ENCODE measurements around the gene ZNF772. TPM values are rescaled to one million over a fixed set of nuclear protein-coding genes. Genes with fewer than 3 reads are reported as not detected.
"Not testable (repeated sequence)": the region's sequence is repeated elsewhere in the genome, so short reads cannot be mapped to it uniquely, and the experiment has no call there.

ZNF772 gene
- 10 to 100 TPM in 2 of 4 donors, 1 to 10 TPM in 2; 5.8 to 15.5 (median 11.7) TPM for total RNA-seq

DNA sequence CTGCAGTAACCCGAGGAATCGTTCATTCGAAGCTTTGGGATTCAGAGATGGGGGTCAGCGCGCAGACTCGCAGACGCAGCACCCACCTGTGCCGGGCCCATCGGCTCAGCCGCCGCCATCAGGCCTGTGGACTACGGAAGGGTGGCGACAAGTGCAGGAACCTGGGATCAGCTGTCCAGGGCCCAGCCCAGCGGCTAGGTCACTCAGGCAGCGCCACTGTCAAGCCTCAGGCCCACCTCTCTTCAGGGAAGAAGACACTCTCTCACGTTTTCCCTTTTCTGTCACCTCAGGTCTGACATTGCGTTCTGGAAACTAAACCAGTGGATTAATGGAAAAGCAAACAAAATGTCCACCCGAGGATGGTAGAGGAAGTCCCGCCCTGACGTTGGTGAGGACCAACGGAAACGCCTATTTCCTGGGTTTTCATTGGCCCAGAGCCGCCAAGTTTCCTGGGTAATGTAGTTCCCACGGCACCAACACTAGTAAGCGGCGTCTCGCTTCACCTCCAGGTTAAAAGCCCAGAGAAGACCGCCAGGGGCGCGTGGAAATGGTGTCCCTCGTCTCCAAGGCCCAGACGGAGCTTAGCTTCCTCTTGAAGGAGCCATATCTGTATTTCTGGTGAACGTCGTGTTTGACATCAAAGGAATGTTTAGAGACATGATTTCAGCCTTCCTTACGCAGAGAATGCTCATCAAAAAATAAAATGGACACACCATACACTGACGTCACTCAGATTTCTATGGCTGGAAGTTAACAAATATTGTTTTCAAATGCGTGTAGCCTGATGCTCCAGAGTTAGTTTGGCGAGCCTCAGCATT lies at the start of gene ZNF772:
TSS of gene ZNF772 (minus strand) at position 376 of the 818 bp plus-strand sequence. CDS start at position 119, 257 bp downstream.
- WGBS, 2 donors (ENCODE audit: low coverage in 1 of 2), result 9 to 19% methylated on average over 7 to 18 of the region's 38 CpGs
- H3K27me3 ChIP-seq, result no peaks in the 10 kb centered on the region
- peaks cover 0 to 56% (median 3%) of the 10 kb centered on the region in 3 donors for H3K9me3 ChIP-seq
- peak within 1 kb of the TSS; percentile 40 to 73 for H3K4me3 ChIP-seq
- peaks cover 0 to 12% (median 0%) of the 10 kb centered on the region in 3 donors for H3K4me1 ChIP-seq
- peak; percentile 98 for ATAC-seq
- peak within 1 kb of the TSS; percentile 11 to 87 (median 86) for H3K27ac ChIP-seq
- H3K36me3 ChIP-seq, result peaks cover 0 to 41% of the 10 kb centered on the region in 2 donors
- TF ChIP-seq POLR2AphosphoS5 (IDR thresholded peaks at IDR 0.05), result peak; percentile 11
- TF ChIP-seq, protein P1, sequence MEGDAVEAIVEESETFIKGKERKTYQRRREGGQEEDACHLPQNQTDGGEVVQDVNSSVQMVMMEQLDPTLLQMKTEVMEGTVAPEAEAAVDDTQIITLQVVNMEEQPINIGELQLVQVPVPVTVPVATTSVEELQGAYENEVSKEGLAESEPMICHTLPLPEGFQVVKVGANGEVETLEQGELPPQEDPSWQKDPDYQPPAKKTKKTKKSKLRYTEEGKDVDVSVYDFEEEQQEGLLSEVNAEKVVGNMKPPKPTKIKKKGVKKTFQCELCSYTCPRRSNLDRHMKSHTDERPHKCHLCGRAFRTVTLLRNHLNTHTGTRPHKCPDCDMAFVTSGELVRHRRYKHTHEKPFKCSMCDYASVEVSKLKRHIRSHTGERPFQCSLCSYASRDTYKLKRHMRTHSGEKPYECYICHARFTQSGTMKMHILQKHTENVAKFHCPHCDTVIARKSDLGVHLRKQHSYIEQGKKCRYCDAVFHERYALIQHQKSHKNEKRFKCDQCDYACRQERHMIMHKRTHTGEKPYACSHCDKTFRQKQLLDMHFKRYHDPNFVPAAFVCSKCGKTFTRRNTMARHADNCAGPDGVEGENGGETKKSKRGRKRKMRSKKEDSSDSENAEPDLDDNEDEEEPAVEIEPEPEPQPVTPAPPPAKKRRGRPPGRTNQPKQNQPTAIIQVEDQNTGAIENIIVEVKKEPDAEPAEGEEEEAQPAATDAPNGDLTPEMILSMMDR (IDR thresholded peaks at IDR 0.05), result peak in 3 of 4 experiments; percentile 42 to 87 (median 55)
- TF ChIP-seq EP300 (IDR thresholded peaks at IDR 0.05), result no peak
- TF ChIP-seq POLR2A (IDR thresholded peaks at IDR 0.05), result no peak

DNA sequence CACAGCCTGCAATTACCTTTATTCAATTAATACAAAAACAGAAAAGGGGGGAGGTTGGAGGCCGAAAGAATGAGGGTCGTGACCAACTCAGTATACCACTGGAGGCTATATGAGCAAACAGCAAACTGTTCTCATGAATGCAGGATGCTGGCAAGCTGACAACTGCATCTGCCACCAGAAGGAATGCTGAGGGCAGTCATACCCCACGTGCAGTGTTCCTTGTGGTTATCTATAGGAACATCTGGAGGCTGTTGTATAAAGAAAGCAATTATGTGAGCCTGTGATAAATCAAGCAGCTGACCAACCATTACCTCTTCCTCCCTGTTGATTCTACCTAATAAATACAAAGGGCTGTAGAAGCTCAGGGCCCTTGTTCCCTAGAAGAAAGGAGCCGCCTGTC lies 40.7 kb upstream of the ZNF772 start:
- not testable (repeated sequence) for H3K27ac ChIP-seq, H3K4me3 ChIP-seq, H3K27me3 ChIP-seq, H3K4me1 ChIP-seq, ATAC-seq
- Histone ChIP-seq H3K9me3 (peaks cover 0 to 36% (median 2%) of the 10 kb centered on the region in 3 donors), H3K36me3 (peaks cover 0 to 58% of the 10 kb centered on the region in 2 donors)
- WGBS, 2 donors (ENCODE audit: low coverage in 1 of 2), result 76 to 96% methylated on average over 3 to 4 of the region's 4 CpGs

DNA sequence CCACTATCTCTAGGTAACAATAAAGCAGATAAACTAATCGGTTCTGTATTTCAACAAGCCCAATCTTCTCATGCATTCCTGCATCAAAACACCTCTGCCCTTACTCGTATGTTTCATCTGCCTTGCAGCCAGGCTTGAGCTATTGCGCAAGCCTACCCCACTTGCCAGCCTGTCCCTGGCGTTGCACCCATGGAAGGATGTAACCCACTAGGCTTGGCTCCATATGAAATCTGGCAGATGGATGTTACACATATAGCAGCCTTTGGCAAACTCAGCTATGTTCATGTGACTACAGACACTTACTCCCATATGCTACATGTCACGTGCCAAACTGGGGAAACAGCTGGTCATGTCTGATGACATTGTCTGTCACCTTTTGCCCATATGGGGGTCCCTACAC lies 37.9 kb upstream of the ZNF772 start:
- 77 to 79% methylated on average over 4 to 5 of the region's 5 CpGs for WGBS, 2 donors (ENCODE audit: low coverage in 1 of 2)
- TF ChIP-seq, protein P1 (IDR thresholded peaks at IDR 0.05), result no peak
- TF ChIP-seq EP300 (IDR thresholded peaks at IDR 0.05) (no peak), POLR2AphosphoS5 (IDR thresholded peaks at IDR 0.05) (no peak), POLR2A (IDR thresholded peaks at IDR 0.05) (no peak)
- ATAC-seq, result no peak
- H3K9me3 ChIP-seq, result peaks cover 0 to 62% (median 3%) of the 10 kb centered on the region in 3 donors
- no peak overlapping the region for H3K27ac ChIP-seq
- H3K4me1 ChIP-seq, result no peaks in the 10 kb centered on the region
- H3K4me3 ChIP-seq, result no peak overlapping the region
- H3K36me3 ChIP-seq, result peaks cover 0 to 66% of the 10 kb centered on the region in 2 donors
- no peaks in the 10 kb centered on the region for H3K27me3 ChIP-seq

DNA sequence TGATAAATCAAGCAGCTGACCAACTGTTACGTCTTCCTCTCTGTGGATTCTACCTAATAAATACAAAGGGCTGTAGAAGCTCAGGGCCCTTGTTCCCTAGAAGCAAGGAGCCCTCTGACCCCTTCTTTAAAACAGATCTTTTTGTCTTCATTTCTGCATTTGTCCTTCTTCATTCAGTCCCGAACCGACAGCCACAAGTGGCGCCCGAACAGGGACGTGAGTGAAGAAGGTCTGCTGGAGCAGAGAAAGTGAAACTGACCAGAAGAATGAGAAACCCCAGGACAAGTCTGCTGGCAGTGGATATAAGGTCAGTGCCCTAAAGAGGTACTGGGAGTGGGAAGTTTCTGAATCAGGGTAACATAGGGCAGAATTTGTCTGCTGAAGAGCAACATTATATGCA lies 35.5 kb upstream of the ZNF772 start:
- H3K27me3 ChIP-seq, result no peaks in the 10 kb centered on the region
- peaks cover 0 to 81% of the 10 kb centered on the region in 2 donors for H3K36me3 ChIP-seq
- peaks cover 0 to 81% (median 3%) of the 10 kb centered on the region in 3 donors for H3K9me3 ChIP-seq
- TF ChIP-seq EP300 (IDR thresholded peaks at IDR 0.05) (no peak), POLR2AphosphoS5 (IDR thresholded peaks at IDR 0.05) (no peak), POLR2A (IDR thresholded peaks at IDR 0.05) (no peak)
- TF ChIP-seq, protein P1 (IDR thresholded peaks at IDR 0.05), result no peak
- WGBS, 2 donors (ENCODE audit: low coverage in 1 of 2), result 71 to 80% methylated on average over 1 of the region's 6 CpGs
- no peak for ATAC-seq
- H3K27ac ChIP-seq, result no peak overlapping the region
- no peak overlapping the region for H3K4me3 ChIP-seq
- no peaks in the 10 kb centered on the region for H3K4me1 ChIP-seq

DNA sequence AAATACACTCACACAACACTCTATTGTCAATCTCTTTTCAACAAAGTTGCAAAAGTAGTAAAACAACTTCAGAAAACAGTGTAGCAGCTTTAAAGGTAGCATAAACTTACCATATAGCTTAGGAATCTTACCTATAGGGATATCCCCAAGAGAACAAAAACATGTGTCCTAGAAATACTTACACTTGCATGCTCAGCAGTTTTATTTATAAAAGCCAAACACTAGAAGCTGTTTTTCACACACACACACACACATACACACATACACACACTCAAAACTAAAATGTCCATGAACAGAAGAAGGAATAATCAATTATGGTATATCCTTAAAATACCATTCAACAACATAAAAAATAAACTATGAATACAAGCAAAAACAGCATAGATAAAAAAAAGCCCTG lies 34.1 kb upstream of the ZNF772 start:
- ATAC-seq, result no peak
- Histone ChIP-seq H3K9me3 (peaks cover 0 to 86% (median 3%) of the 10 kb centered on the region in 3 donors), H3K36me3 (peaks cover 0 to 81% of the 10 kb centered on the region in 2 donors), H3K27me3 (no peaks in the 10 kb centered on the region), H3K4me3 (no peak overlapping the region), H3K27ac (no peak overlapping the region), H3K4me1 (no peaks in the 10 kb centered on the region)
- no peak for TF ChIP-seq POLR2A (IDR thresholded peaks at IDR 0.05)
- TF ChIP-seq POLR2AphosphoS5 (IDR thresholded peaks at IDR 0.05), result no peak
- TF ChIP-seq, protein P1 (IDR thresholded peaks at IDR 0.05), result no peak
- TF ChIP-seq EP300 (IDR thresholded peaks at IDR 0.05), result no peak

Measured in gastroesophageal sphincter (tissue), 4 donors.